ENCODE measurements around the gene SNW1. TPM values are rescaled to one million over a fixed set of nuclear protein-coding genes. Genes with fewer than 3 reads are reported as not detected.
"Not testable (repeated sequence)": the region's sequence is repeated elsewhere in the genome, so short reads cannot be mapped to it uniquely, and the experiment has no call there.

The SNW1 gene
- polyA plus RNA-seq, 1 donor from 2014 or later = 81.2 TPM

GRCh38 chr14:77752799-77753516 lies 8.0 kb downstream of the SNW1 start:
- no peak overlapping the region for H3K27ac ChIP-seq (ENCODE audit: low read length)
- no peaks in the 10 kb centered on the region for H3K27me3 ChIP-seq (ENCODE audit: insufficient read depth, low read depth, low read length)
- H3K4me2 ChIP-seq (ENCODE audit: low read length) = no peak overlapping the region
- no peaks in the 10 kb centered on the region for H3K9me2 ChIP-seq (ENCODE audit: insufficient read depth, low read length)
- TF ChIP-seq MXI1 (conservative IDR thresholded peaks at IDR 0.05; ENCODE audit: poor library complexity, severe bottlenecking) (no peak), RAD21 (conservative IDR thresholded peaks at IDR 0.05) (no peak), POLR2AphosphoS5 (IDR thresholded peaks at IDR 0.05) (no peak), SMC3 (conservative IDR thresholded peaks at IDR 0.05; ENCODE audit: poor library complexity) (no peak), EP300 (conservative IDR thresholded peaks at IDR 0.05; ENCODE audit: poor library complexity, severe bottlenecking) (no peak), EZH2 (IDR thresholded peaks at IDR 0.05; ENCODE audit: borderline replicate concordance, insufficient read depth, low read length, poor library complexity, severe bottlenecking) (no peak), CTCF (IDR thresholded peaks at IDR 0.05; ENCODE audit: poor library complexity, severe bottlenecking) (no peak), TAF1 (IDR thresholded peaks at IDR 0.05; ENCODE audit: low read depth) (no peak)
- TF ChIP-seq, protein P1, sequence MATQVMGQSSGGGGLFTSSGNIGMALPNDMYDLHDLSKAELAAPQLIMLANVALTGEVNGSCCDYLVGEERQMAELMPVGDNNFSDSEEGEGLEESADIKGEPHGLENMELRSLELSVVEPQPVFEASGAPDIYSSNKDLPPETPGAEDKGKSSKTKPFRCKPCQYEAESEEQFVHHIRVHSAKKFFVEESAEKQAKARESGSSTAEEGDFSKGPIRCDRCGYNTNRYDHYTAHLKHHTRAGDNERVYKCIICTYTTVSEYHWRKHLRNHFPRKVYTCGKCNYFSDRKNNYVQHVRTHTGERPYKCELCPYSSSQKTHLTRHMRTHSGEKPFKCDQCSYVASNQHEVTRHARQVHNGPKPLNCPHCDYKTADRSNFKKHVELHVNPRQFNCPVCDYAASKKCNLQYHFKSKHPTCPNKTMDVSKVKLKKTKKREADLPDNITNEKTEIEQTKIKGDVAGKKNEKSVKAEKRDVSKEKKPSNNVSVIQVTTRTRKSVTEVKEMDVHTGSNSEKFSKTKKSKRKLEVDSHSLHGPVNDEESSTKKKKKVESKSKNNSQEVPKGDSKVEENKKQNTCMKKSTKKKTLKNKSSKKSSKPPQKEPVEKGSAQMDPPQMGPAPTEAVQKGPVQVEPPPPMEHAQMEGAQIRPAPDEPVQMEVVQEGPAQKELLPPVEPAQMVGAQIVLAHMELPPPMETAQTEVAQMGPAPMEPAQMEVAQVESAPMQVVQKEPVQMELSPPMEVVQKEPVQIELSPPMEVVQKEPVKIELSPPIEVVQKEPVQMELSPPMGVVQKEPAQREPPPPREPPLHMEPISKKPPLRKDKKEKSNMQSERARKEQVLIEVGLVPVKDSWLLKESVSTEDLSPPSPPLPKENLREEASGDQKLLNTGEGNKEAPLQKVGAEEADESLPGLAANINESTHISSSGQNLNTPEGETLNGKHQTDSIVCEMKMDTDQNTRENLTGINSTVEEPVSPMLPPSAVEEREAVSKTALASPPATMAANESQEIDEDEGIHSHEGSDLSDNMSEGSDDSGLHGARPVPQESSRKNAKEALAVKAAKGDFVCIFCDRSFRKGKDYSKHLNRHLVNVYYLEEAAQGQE (IDR thresholded peaks at IDR 0.05; ENCODE audit: borderline replicate concordance) = no peak
- no peaks in the 10 kb centered on the region for H3F3A ChIP-seq (ENCODE audit: insufficient read depth, low read length, poor library complexity, severe bottlenecking)
- no peaks in the 10 kb centered on the region for H3K9me3 ChIP-seq (ENCODE audit: low read length)
- peaks cover 39% of the 10 kb centered on the region for H3K79me2 ChIP-seq (replicated peaks; ENCODE audit: insufficient read depth, low read length)
- H3K9ac ChIP-seq (ENCODE audit: low read length) = no peak overlapping the region
- H4K20me1 ChIP-seq (ENCODE audit: insufficient read depth) = no peaks in the 10 kb centered on the region
- H2AFZ ChIP-seq (ENCODE audit: low read depth, low read length) = no peak overlapping the region
- H3K36me3 ChIP-seq (ENCODE audit: insufficient read depth, low read length) = peaks cover 4% of the 10 kb centered on the region
- no peak overlapping the region for H3K4me3 ChIP-seq (ENCODE audit: low read length)

DNA sequence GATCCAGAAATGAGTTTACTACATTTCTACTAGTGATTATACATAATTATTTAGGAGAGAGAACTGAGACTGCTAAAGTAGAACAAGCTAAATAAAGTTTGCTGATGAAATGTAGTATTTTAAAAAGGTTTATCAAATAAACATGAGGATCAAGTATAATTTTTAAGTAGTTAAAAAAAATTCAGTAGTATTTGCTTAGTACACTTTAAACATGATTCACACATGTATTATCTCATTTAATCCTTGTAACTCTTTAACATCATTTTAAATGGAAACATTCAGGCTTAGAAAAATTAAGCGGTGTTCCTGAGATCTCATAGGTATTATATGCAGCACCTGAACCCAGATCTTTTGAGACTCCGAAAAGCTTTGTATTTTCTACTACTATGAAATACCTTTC lies 8.7 kb downstream of the SNW1 start:
- Histone ChIP-seq H3K36me3 (ENCODE audit: insufficient read depth, low read length) (peaks cover 4% of the 10 kb centered on the region), H3K9ac (ENCODE audit: low read length) (no peak overlapping the region), H2AFZ (ENCODE audit: low read depth, low read length) (no peak overlapping the region), H3K9me2 (ENCODE audit: insufficient read depth, low read length) (no peaks in the 10 kb centered on the region), H3K27me3 (ENCODE audit: insufficient read depth, low read depth, low read length) (no peaks in the 10 kb centered on the region), H3K4me2 (ENCODE audit: low read length) (no peak overlapping the region), H3F3A (ENCODE audit: insufficient read depth, low read length, poor library complexity, severe bottlenecking) (no peaks in the 10 kb centered on the region), H3K9me3 (ENCODE audit: low read length) (no peaks in the 10 kb centered on the region), H3K79me2 (replicated peaks; ENCODE audit: insufficient read depth, low read length) (peaks cover 33% of the 10 kb centered on the region), H3K27ac (ENCODE audit: low read length) (no peak overlapping the region), H3K4me3 (ENCODE audit: low read length) (no peak overlapping the region), H4K20me1 (ENCODE audit: insufficient read depth) (no peaks in the 10 kb centered on the region)
- no peak for TF ChIP-seq MXI1 (conservative IDR thresholded peaks at IDR 0.05; ENCODE audit: poor library complexity, severe bottlenecking)
- TF ChIP-seq EZH2 (IDR thresholded peaks at IDR 0.05; ENCODE audit: borderline replicate concordance, insufficient read depth, low read length, poor library complexity, severe bottlenecking) = no peak
- no peak for TF ChIP-seq CTCF (IDR thresholded peaks at IDR 0.05; ENCODE audit: poor library complexity, severe bottlenecking)
- TF ChIP-seq SMC3 (conservative IDR thresholded peaks at IDR 0.05; ENCODE audit: poor library complexity) = no peak
- no peak for TF ChIP-seq RAD21 (conservative IDR thresholded peaks at IDR 0.05)
- no peak for TF ChIP-seq POLR2AphosphoS5 (IDR thresholded peaks at IDR 0.05)
- TF ChIP-seq EP300 (conservative IDR thresholded peaks at IDR 0.05; ENCODE audit: poor library complexity, severe bottlenecking) = no peak
- TF ChIP-seq TAF1 (IDR thresholded peaks at IDR 0.05; ENCODE audit: low read depth) = no peak
- TF ChIP-seq, protein P1 (IDR thresholded peaks at IDR 0.05; ENCODE audit: borderline replicate concordance) = no peak

GRCh38 chr14:77747425-77747824 lies 13.5 kb downstream of the SNW1 start:
- not testable (repeated sequence) for H3K27me3 ChIP-seq (ENCODE audit: insufficient read depth, low read depth, low read length); H3K36me3 ChIP-seq (ENCODE audit: insufficient read depth, low read length); H3K9ac ChIP-seq (ENCODE audit: low read length); H3K27ac ChIP-seq (ENCODE audit: low read length); H3K4me2 ChIP-seq (ENCODE audit: low read length); H3K4me3 ChIP-seq (ENCODE audit: low read length); H3K9me3 ChIP-seq (ENCODE audit: low read length); H2AFZ ChIP-seq (ENCODE audit: low read depth, low read length); H3K9me2 ChIP-seq (ENCODE audit: insufficient read depth, low read length); H3F3A ChIP-seq (ENCODE audit: insufficient read depth, low read length, poor library complexity, severe bottlenecking); H4K20me1 ChIP-seq (ENCODE audit: insufficient read depth); H3K79me2 ChIP-seq (replicated peaks; ENCODE audit: insufficient read depth, low read length)

Data from neural cell (in vitro differentiated cells).